Measurements from ENCODE around the gene CERS6. TPM values are rescaled to one million over a fixed set of nuclear protein-coding genes. Genes with fewer than 3 reads are reported as not detected.

CERS6 gene
- total RNA-seq, 2 experiments from 2014 or later, result 11.9 to 12.2 TPM

DNA sequence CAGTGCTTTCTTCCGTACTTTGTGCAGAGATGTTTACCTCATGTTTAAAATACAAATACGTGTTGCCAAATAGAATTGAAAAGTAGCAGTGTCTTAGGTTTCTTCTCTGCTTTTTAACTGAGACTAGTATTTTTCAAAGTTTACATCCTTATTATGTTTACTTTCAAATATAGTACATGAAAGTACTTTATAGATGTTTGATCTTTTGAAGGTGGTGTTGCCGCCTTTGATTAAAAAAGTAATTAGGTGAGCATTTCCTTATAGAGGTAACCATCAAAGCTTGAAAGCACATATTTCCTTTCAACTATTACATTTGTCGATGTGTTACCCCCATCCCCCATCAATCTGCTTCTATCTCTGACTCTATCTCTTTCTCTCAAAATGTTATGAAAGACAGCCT, 87.0 kb downstream of the CERS6 start:
- no peak for ATAC-seq (ENCODE audit: low read depth)
- Mint-ChIP-seq H3K27ac (no peak overlapping the region), H3K36me3 (peaks cover 52% of the 10 kb centered on the region)

DNA sequence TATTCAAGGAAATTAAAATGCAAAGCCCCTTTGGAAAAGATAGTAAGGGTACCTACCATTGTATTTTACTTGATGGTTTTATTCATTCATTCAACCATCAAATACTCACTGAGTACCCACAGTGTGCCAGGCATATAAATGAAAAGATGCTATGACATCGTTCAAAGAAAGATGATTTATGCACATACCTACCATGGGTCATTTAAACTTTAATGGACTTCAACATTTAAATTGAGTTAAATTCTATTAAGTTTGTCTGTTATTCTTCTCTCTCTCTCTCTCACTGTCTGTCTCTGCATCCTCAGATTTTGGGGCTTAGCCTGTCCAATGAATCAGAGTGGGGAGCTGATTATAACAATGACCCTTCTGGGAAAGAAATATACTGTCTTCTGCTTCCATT, 87.9 kb downstream of the CERS6 start:
- no peak overlapping the region for H3K4me3 Mint-ChIP-seq
- H3K36me3 Mint-ChIP-seq, result peaks cover 50% of the 10 kb centered on the region
- H3K27ac Mint-ChIP-seq, result no peak overlapping the region
- H3K9me3 Mint-ChIP-seq, result peaks cover 12% of the 10 kb centered on the region
- H3K27me3 Mint-ChIP-seq, result no peaks in the 10 kb centered on the region
- no peak for DNase-seq
- ATAC-seq (ENCODE audit: low read depth), result no peak
- H3K4me1 Mint-ChIP-seq, result peaks cover 11% of the 10 kb centered on the region
- POLR2A ChIA-PET, result no interaction called here

More for the DNA sequence above, 87.0 kb downstream of the CERS6 start:
- Mint-ChIP-seq H3K4me3 (no peak overlapping the region), H3K27me3 (no peaks in the 10 kb centered on the region), H3K4me1 (peaks cover 11% of the 10 kb centered on the region), H3K9me3 (peaks cover 16% of the 10 kb centered on the region)
- no peak for DNase-seq
- POLR2A ChIA-PET, result no interaction called here

DNA sequence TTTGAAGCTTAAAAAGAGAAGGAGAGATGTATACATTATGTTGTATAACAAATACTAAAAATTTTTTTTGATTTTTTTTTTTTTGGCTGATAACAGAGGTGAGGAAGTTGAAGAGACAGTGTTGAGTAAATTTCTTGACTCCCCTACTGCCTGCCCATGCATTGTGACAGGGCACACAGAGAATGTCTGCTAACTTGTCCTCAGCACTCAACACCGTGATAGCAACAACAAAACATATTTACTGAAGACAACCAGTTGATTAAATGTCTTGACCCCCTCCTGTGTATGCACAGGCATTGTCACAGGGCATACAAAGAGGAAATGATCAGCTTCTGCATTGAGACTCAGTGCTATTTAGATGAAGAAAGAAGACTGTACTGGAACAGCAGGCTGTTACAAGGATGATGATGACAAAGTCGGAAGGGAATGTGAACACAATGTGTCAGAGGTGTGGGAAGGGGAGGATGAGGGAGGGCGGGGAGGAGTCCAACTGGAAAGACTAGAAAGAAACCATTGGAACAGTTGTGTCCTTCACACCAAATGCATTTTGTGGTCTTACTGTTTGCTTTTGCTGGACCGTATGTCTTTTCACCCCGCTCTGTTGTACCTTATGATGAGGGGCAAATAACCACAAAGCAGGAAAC, 89.5 kb downstream of the CERS6 start:
- Mint-ChIP-seq H3K36me3 (peaks cover 46% of the 10 kb centered on the region), H3K4me1 (peaks cover 11% of the 10 kb centered on the region), H3K9me3 (peaks cover 4% of the 10 kb centered on the region), H3K4me3 (no peak overlapping the region), H3K27ac (no peak overlapping the region), H3K27me3 (no peaks in the 10 kb centered on the region)
- POLR2A ChIA-PET, result no interaction called here
- DNase-seq (no peak), ATAC-seq (ENCODE audit: low read depth) (no peak)

DNA sequence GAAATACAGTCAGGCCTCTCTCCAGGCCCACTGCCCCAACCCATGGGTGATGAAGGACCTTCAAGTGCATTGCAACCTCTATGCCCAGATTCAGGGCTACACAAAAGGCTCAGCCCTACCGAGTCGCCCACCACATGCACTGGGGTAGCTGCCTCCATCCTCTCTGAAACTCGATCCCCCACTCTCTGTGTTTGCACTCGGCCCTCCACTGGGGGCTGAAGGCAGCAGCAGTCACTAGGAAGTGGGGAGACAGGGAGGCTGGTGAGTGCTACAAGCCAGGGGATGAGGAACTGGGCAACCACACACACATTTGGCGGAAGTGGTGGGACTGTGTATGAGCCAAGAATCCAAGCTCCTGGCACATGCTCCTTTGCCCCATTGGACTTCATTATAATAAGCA, 94.6 kb downstream of the CERS6 start:
- POLR2A ChIA-PET, result no interaction called here
- peaks cover 7% of the 10 kb centered on the region for H3K4me1 Mint-ChIP-seq
- H3K36me3 Mint-ChIP-seq, result peaks cover 42% of the 10 kb centered on the region
- ATAC-seq (ENCODE audit: low read depth) (no peak), DNase-seq (no peak)
- no peaks in the 10 kb centered on the region for H3K9me3 Mint-ChIP-seq
- H3K27me3 Mint-ChIP-seq, result no peaks in the 10 kb centered on the region
- no peak overlapping the region for H3K4me3 Mint-ChIP-seq
- no peak overlapping the region for H3K27ac Mint-ChIP-seq

DNA sequence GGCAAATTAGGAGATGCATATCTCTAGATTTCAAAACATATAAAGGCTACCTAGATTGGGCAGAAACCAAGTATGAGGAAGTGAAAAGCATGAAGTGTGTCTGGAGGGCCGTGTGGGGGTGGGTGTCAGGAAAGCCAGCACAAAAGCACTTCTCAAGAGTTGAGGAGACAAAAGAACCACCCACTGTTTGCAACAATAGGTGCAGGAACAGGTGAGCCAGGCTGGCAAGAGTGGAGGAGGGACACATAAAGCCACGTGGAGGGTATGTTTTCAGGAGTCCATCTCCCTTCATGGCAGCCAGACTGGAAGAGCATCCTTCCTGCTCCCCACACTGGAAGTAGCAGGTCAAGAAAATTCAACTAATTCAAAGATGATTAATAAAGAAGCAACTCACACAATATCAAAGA, 96.4 kb downstream of the CERS6 start:
- H3K36me3 Mint-ChIP-seq, result peaks cover 35% of the 10 kb centered on the region
- H3K27ac Mint-ChIP-seq, result no peak overlapping the region
- no peak overlapping the region for H3K4me3 Mint-ChIP-seq
- no peaks in the 10 kb centered on the region for H3K27me3 Mint-ChIP-seq
- H3K4me1 Mint-ChIP-seq, result peaks cover 3% of the 10 kb centered on the region
- H3K9me3 Mint-ChIP-seq, result no peaks in the 10 kb centered on the region
- POLR2A ChIA-PET, result no interaction called here
- DNase-seq (no peak), ATAC-seq (ENCODE audit: low read depth) (no peak)

DNA sequence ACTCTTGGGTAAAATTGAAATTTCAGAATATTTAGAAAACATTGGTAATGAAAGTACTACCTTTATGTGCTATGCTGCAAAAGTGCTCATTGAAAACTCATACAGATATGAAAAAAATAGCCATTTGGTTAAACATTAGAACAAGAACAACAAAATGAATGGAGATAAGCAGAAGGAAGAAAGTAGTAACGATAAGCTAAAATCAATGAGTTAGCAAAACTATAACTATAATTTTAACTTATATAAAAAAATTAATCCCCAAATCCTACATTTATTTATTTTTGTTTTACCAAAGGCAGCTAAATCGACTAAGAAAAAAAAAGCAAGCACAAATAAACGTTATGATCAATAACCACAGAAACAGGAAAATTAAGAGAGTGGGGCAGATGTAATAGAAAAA, 99.2 kb downstream of the CERS6 start:
- DNase-seq (no peak), ATAC-seq (ENCODE audit: low read depth) (no peak)
- no peaks in the 10 kb centered on the region for H3K27me3 Mint-ChIP-seq
- peaks cover 38% of the 10 kb centered on the region for H3K36me3 Mint-ChIP-seq
- peaks cover 5% of the 10 kb centered on the region for H3K4me1 Mint-ChIP-seq
- no peak overlapping the region for H3K4me3 Mint-ChIP-seq
- H3K9me3 Mint-ChIP-seq, result peaks cover 4% of the 10 kb centered on the region
- POLR2A ChIA-PET, result no interaction called here
- no peak overlapping the region for H3K27ac Mint-ChIP-seq

DNA sequence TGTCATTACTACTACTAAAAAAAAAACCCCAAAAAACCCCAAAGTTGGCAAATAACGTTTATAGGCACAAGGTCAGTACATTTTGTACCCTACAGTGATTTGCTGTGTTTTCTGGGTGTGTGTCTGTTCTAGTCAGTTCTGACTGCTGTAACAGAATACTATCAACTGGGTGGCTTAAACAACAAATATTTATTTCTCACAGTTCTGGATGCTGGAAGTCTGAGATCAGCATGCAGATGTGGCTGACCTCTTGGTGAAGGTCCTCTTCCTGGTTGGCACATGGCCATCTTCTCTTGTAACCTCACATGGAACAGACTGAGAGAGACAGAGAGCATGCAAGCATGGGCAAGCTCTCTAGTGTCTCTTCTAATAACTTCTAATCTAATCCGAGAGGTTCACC, 103.1 kb downstream of the CERS6 start:
- no peak overlapping the region for H3K27ac Mint-ChIP-seq
- H3K4me1 Mint-ChIP-seq, result peaks cover 6% of the 10 kb centered on the region
- POLR2A ChIA-PET, result no interaction called here
- peaks cover 7% of the 10 kb centered on the region for H3K9me3 Mint-ChIP-seq
- ATAC-seq (ENCODE audit: low read depth) (no peak), DNase-seq (no peak)
- H3K36me3 Mint-ChIP-seq, result peaks cover 55% of the 10 kb centered on the region
- no peak overlapping the region for H3K4me3 Mint-ChIP-seq
- no peaks in the 10 kb centered on the region for H3K27me3 Mint-ChIP-seq

DNA sequence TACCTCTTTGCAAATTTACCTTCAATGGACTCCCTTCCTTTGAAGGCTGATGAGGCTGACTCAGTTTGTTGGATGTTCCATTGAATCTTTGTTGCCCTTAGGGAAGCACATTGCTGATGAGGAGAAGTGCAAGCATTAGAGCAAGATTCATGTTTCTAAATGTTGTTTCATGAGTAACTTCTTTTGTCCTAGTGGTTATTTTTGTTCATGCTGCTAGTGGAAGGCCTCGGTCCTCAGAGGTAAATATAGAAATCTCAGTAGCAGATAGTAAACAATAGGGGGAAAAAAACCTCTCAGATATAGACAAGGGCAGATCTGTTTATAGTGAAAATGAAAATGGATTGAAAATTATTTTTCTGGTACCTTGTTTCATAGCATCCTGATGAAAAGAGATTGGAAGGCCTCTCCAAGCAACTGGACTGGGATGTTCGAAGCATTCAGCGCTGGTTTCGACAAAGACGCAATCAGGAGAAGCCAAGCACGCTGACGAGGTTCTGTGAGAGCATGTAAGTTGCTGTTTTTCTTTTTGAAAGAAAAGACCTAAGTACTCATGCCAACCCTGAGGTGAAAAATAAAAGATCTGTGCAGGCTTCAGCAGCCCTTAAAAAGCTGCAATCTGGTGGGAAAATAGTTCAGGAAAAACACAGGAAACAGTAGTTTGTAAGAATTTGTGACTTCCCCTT, 104.9 kb downstream of the CERS6 start:
- peaks cover 10% of the 10 kb centered on the region for H3K4me1 Mint-ChIP-seq
- ATAC-seq (ENCODE audit: low read depth), result no peak
- H3K27me3 Mint-ChIP-seq, result no peaks in the 10 kb centered on the region
- peaks cover 60% of the 10 kb centered on the region for H3K36me3 Mint-ChIP-seq
- POLR2A ChIA-PET, result no interaction called here
- H3K4me3 Mint-ChIP-seq, result no peak overlapping the region
- peaks cover 7% of the 10 kb centered on the region for H3K9me3 Mint-ChIP-seq
- H3K27ac Mint-ChIP-seq, result no peak overlapping the region
- no peak for DNase-seq

DNA sequence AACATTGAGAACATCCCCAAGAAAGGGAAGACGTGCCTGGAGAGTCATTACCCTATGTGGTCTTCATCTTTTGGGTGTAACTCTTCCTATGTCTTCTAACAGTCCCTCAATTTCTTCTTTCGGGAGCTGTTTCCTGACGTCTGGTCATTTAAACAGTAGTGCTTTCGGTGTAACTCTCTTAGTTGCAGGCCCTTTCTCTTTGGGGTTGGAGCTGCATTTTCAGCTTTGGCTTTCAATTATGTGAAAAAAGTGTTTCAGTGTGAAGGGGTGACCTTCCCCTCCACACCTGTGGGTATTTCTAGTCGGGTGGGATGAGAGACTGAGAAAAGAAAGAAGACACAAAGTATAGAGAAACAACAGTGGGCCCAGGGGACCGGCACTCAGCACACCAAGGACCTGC, 105.9 kb downstream of the CERS6 start:
- POLR2A ChIA-PET, result no interaction called here
- no peak overlapping the region for H3K4me3 Mint-ChIP-seq
- H3K36me3 Mint-ChIP-seq, result peaks cover 67% of the 10 kb centered on the region
- H3K4me1 Mint-ChIP-seq, result peaks cover 10% of the 10 kb centered on the region
- no peak for ATAC-seq (ENCODE audit: low read depth)
- H3K27ac Mint-ChIP-seq, result no peak overlapping the region
- no peak for DNase-seq
- H3K9me3 Mint-ChIP-seq, result peaks cover 7% of the 10 kb centered on the region
- H3K27me3 Mint-ChIP-seq, result no peaks in the 10 kb centered on the region

DNA sequence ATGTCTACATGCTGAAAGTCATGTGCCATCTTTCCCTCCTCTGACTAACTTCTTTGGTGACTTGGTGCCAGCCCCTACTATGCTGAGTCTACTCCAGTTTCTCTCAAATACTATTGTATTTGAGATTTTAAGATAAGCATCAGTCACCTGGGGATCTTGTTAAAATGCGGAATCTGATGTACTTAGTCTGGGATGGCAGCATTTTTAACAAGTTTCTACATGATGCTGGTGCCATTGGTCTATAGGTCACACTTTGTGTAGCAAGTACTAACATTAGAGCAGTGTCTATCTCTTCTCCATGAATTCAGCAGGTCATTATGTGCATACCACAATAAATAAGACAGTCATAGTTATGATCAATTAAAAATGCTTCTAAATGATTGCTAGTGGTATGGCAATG, 106.9 kb downstream of the CERS6 start:
- peaks cover 65% of the 10 kb centered on the region for H3K36me3 Mint-ChIP-seq

DNA sequence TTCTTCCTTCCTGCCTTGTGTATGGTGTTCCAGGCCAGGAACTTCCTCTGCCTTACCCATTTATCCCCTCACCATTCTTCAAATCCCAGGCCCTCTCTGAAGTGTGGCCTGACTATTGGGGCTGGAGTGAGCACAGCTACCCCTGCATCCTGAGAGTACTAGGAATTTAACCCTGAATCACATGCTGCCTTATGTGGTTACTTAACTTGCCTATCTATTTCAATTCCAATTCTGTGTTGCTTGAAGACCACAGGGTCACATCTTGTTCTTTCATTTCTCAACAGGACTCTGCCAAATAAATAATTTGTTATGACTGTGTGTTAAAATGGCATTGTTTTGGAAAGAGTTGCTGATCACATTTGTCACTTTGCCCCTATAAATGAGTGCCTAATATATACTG, 108.6 kb downstream of the CERS6 start:
- ATAC-seq (ENCODE audit: low read depth) (no peak), DNase-seq (no peak)
- Mint-ChIP-seq H3K9me3 (peaks cover 3% of the 10 kb centered on the region), H3K27ac (no peak overlapping the region), H3K4me3 (no peak overlapping the region), H3K27me3 (no peaks in the 10 kb centered on the region), H3K36me3 (peaks cover 55% of the 10 kb centered on the region), H3K4me1 (peaks cover 9% of the 10 kb centered on the region)
- POLR2A ChIA-PET, result no interaction called here

More for the DNA sequence above, 106.9 kb downstream of the CERS6 start:
- Mint-ChIP-seq H3K4me1 (peaks cover 10% of the 10 kb centered on the region), H3K4me3 (no peak overlapping the region), H3K9me3 (peaks cover 7% of the 10 kb centered on the region), H3K27ac (no peak overlapping the region), H3K27me3 (no peaks in the 10 kb centered on the region)
- ATAC-seq (ENCODE audit: low read depth), result no peak
- DNase-seq, result no peak
- POLR2A ChIA-PET, result no interaction called here

DNA sequence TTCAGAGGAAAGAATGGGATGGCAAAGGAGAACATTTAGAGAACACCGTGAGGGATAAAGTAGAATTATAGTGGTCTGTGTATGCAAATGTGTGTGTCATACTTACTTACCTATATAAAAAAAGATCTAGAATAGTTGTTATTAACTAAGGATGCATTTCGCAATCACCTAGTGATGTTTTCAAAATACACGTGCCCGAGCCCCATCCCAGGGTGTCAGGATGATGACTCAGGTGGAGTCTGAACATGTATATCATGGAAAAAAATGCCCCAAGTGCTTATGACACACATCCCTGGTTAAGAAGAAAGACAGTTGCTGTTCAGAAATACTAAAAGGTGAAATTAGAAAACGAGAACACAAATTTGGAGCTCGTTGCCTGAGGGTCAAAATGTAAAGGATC, 109.0 kb downstream of the CERS6 start:
- Mint-ChIP-seq H3K27me3 (no peaks in the 10 kb centered on the region), H3K27ac (no peak overlapping the region), H3K36me3 (peaks cover 53% of the 10 kb centered on the region), H3K4me1 (peaks cover 9% of the 10 kb centered on the region), H3K9me3 (peaks cover 3% of the 10 kb centered on the region), H3K4me3 (no peak overlapping the region)
- no peak for DNase-seq
- POLR2A ChIA-PET, result no interaction called here
- ATAC-seq (ENCODE audit: low read depth), result no peak

DNA sequence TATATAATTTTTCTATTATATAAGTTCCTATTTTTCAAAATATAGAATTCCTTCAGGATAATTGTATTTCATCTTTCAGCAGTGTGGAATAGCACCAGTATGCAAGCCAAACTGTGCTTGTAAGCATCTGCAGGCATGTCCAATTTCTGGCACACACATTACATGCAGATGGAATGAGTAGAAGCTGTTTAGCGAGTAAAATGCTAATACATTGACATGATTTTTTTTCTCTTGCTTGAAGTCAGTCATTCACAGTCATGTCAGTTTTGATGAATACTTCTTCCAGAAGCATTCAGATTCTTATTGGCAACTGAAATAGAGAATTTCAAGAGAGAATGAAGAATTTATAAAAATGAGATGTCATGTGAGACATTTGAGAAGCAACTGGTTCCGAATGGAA, 109.4 kb downstream of the CERS6 start:
- H3K4me1 Mint-ChIP-seq, result peaks cover 10% of the 10 kb centered on the region
- peaks cover 49% of the 10 kb centered on the region for H3K36me3 Mint-ChIP-seq
- no peak overlapping the region for H3K4me3 Mint-ChIP-seq
- H3K27me3 Mint-ChIP-seq, result no peaks in the 10 kb centered on the region
- H3K9me3 Mint-ChIP-seq, result peaks cover under 1% of the 10 kb centered on the region
- no peak overlapping the region for H3K27ac Mint-ChIP-seq
- DNase-seq, result no peak
- POLR2A ChIA-PET, result no interaction called here
- ATAC-seq (ENCODE audit: low read depth), result no peak

DNA sequence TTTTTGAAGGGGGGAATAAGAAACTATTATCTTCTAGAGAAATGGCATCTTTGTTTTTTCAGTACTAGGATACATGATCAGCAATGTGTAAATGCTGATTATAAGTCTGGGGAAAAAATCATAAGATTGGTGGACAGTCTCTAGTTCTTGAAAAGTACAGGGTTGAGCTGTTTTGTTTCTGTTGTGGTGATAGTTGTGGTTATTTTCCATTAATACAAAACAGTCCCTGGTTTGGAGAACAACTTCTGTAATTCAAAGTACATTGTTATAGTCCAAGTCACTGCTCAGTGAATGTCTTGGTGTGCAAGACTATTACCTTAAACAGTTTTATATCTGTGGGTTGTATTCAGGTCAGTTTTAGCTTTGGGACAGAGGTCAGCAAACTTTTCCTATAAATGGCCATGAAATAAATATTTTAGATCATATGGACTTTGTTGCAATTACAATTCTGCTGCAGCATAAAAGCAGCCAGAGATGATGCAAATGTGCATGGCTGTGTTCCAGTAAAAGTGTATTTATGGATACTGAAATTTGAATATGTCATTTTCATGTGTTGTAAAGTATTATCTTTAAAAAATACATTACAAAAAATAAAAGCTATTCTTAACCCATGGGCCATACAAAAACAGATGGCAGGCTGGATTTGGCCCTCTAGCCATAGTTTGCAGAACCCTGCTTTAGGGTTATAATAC, 111.0 kb downstream of the CERS6 start:
- Mint-ChIP-seq H3K27me3 (no peaks in the 10 kb centered on the region), H3K27ac (no peak overlapping the region), H3K9me3 (no peaks in the 10 kb centered on the region), H3K36me3 (peaks cover 35% of the 10 kb centered on the region), H3K4me3 (no peak overlapping the region), H3K4me1 (peaks cover 10% of the 10 kb centered on the region)
- no peak for DNase-seq
- POLR2A ChIA-PET, result no interaction called here
- no peak for ATAC-seq (ENCODE audit: low read depth)

All from activated naive CD8-positive, alpha-beta T cell treated with anti-CD3 and anti-CD28 coated beads, Interleukin-2, amount 10 ng/mL, durations not matched to agents 7 days and 5 days (primary cell).